Parathyroid adenoma (tissue), 2 donors: Measurements from ENCODE around the gene CHCHD3.

Experiments used
- H2AFZ ChIP-seq: fragments of 300-600 bp; sonication (generic); one replicate; pipeline ENCODE4 v1.7.0; 2017; ENCODE audit warnings: antibody characterized with exemption, mild to moderate bottlenecking
- H3K27ac ChIP-seq: fragments of 300-600 bp; sonication (generic); one replicate; pipeline ENCODE4 v1.7.0; 2017
- H3K27me3 ChIP-seq: fragments of 300-600 bp; sonication (generic); one replicate; pipeline ENCODE4 v1.7.0; 2017; ENCODE audit warnings: low read length; ENCODE audit not compliant: control insufficient read depth, insufficient read depth
- H3K36me3 ChIP-seq: fragments of 300-600 bp; sonication (generic); one replicate; pipeline ENCODE4 v1.7.0; 2017; ENCODE audit warnings: low read length; ENCODE audit not compliant: control insufficient read depth, insufficient read depth
- H3K4me1 ChIP-seq: fragments of 300-600 bp; sonication (generic); one replicate; pipeline ENCODE4 v1.7.0; 2017; ENCODE audit warnings: control low read depth
- H3K4me2 ChIP-seq: fragments of 300-600 bp; sonication (generic); one replicate; pipeline ENCODE4 v1.7.0; 2017; ENCODE audit warnings: low read length
- H3K4me3 ChIP-seq: fragments of 300-600 bp; sonication (generic); one replicate; pipeline ENCODE4 v1.7.0; 2017; ENCODE audit warnings: low read depth, low read length
- H3K79me2 ChIP-seq: fragments of 300-600 bp; sonication (generic); one replicate; pipeline ENCODE4 v1.7.0; 2017; ENCODE audit warnings: control low read depth
- H3K9ac ChIP-seq: fragments of 300-600 bp; sonication (generic); one replicate; pipeline ENCODE4 v1.7.0; 2017; ENCODE audit warnings: mild to moderate bottlenecking
- H3K9me3 ChIP-seq: fragments of 300-600 bp; sonication (generic); one replicate; pipeline ENCODE4 v1.7.0; 2017; ENCODE audit warnings: low read length; ENCODE audit not compliant: control insufficient read depth
- TF ChIP-seq, protein P1 (sequence below): fragments of 300-600 bp; sonication (generic); IDR thresholded peaks from one replicate; pipeline ENCODE4 v1.7.0; 2017; ENCODE audit warnings: antibody characterized with exemption, mild to moderate bottlenecking
- donor health status: primary hyperparathyroidism.

The CHCHD3 gene

DNA sequence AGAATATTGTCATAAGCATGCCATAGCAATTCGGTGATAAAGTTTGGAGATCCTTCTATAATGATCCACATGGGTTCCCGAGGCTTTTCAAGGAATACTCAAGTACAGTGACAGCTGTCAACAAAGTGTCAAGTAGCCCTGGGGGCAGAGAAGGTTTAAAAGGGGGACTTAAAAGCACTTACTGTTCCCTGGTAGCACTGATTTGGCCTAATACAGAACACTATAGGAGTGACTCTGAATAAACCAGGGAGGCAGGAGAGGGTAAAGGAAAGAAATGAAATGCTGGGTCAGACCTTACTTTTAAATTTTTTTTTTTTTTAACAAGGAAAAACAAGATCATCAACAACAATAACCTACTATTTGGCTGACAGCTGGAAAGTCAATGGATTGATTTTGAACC, 20.1 kb downstream of the CHCHD3 start:
- TF ChIP-seq, protein P1, sequence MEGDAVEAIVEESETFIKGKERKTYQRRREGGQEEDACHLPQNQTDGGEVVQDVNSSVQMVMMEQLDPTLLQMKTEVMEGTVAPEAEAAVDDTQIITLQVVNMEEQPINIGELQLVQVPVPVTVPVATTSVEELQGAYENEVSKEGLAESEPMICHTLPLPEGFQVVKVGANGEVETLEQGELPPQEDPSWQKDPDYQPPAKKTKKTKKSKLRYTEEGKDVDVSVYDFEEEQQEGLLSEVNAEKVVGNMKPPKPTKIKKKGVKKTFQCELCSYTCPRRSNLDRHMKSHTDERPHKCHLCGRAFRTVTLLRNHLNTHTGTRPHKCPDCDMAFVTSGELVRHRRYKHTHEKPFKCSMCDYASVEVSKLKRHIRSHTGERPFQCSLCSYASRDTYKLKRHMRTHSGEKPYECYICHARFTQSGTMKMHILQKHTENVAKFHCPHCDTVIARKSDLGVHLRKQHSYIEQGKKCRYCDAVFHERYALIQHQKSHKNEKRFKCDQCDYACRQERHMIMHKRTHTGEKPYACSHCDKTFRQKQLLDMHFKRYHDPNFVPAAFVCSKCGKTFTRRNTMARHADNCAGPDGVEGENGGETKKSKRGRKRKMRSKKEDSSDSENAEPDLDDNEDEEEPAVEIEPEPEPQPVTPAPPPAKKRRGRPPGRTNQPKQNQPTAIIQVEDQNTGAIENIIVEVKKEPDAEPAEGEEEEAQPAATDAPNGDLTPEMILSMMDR = no peak
- Histone ChIP-seq H3K9ac (no peak overlapping the region), H3K79me2 (peaks cover 29% of the 10 kb centered on the region), H3K27me3 (no peaks in the 10 kb centered on the region), H3K4me2 (no peak overlapping the region), H3K27ac (no peak overlapping the region), H3K4me1 (peaks cover 5% of the 10 kb centered on the region), H3K9me3 (no peaks in the 10 kb centered on the region), H3K36me3 (no peaks in the 10 kb centered on the region), H2AFZ (no peak overlapping the region), H3K4me3 (no peak overlapping the region)

DNA sequence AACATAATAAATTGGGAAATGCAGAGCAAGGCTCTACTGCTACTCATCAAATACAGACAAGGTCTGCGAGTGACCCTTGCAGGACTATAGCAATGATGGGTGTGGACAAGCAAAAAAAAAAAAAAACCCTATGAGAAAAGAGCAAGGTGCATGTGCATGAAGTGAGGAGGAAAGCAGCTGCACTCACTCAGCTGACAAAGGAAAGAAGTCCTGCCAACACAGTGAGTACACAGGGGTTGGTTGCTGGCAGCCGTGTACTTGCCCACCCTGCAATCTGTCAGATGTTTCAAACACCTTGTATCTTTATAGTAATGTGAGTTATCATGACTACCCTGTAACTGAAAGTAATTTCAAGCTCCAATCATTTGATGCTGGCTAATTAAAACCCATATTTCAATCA, 20.5 kb downstream of the CHCHD3 start:
- TF ChIP-seq, protein P1 = no peak
- no peak overlapping the region for H3K9ac ChIP-seq
- peaks cover 5% of the 10 kb centered on the region for H3K4me1 ChIP-seq
- no peak overlapping the region for H3K27ac ChIP-seq
- H3K36me3 ChIP-seq = no peaks in the 10 kb centered on the region
- H3K9me3 ChIP-seq = no peaks in the 10 kb centered on the region
- H3K4me3 ChIP-seq = no peak overlapping the region
- no peaks in the 10 kb centered on the region for H3K27me3 ChIP-seq
- H2AFZ ChIP-seq = no peak overlapping the region
- H3K79me2 ChIP-seq = peaks cover 25% of the 10 kb centered on the region
- H3K4me2 ChIP-seq = no peak overlapping the region

DNA sequence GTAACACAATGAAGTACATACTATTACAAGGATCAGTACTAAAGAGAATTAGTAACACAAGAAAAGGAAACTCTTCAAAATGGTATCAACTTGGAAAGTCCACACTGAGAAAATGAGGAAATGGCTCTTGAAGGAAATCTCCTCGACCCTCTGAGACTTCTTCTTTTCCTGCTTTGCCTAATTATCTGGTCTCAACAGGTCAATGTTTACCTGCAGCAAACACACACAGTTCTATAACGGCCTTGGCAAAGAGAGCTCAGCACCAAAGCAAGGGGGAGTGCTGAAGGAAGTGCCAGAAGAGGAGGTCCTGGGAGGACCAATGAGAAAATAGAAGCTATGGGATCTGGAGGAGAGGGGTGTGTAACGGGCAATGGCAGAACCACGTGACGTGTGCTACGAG, 21.9 kb downstream of the CHCHD3 start:
- no peak overlapping the region for H2AFZ ChIP-seq
- peaks cover 26% of the 10 kb centered on the region for H3K79me2 ChIP-seq
- H3K9me3 ChIP-seq = no peaks in the 10 kb centered on the region
- H3K4me2 ChIP-seq = no peak overlapping the region
- H3K36me3 ChIP-seq = no peaks in the 10 kb centered on the region
- TF ChIP-seq, protein P1 = no peak
- H3K9ac ChIP-seq = no peak overlapping the region
- H3K4me1 ChIP-seq = peaks cover 5% of the 10 kb centered on the region
- H3K27ac ChIP-seq = no peak overlapping the region
- H3K27me3 ChIP-seq = no peaks in the 10 kb centered on the region
- no peak overlapping the region for H3K4me3 ChIP-seq

DNA sequence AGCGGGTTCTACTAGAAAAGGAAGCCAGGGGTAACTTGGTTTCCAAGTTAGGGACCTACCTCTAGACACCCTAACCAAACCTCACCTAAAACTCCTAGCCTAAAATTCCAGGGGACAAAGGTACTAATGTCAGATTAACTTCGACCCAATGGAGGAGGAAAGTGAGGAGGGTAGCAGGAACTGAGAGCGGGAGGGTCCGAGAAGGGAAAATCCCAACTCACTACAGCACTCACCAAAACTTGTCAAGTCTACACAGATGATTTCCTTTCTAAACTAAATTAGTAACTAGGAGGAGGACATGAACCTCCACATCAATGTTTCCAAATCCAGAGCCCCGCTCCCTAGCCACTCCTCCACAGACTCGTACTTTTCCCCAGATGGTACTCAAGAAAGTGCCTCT, 22.6 kb downstream of the CHCHD3 start:
- Histone ChIP-seq H3K9ac (no peak overlapping the region), H3K4me2 (no peak overlapping the region), H3K27ac (no peak overlapping the region), H3K79me2 (peaks cover 30% of the 10 kb centered on the region), H3K4me1 (peaks cover 1% of the 10 kb centered on the region), H3K4me3 (no peak overlapping the region), H3K9me3 (no peaks in the 10 kb centered on the region), H3K27me3 (no peaks in the 10 kb centered on the region), H3K36me3 (no peaks in the 10 kb centered on the region), H2AFZ (no peak overlapping the region)
- TF ChIP-seq, protein P1 = no peak

DNA sequence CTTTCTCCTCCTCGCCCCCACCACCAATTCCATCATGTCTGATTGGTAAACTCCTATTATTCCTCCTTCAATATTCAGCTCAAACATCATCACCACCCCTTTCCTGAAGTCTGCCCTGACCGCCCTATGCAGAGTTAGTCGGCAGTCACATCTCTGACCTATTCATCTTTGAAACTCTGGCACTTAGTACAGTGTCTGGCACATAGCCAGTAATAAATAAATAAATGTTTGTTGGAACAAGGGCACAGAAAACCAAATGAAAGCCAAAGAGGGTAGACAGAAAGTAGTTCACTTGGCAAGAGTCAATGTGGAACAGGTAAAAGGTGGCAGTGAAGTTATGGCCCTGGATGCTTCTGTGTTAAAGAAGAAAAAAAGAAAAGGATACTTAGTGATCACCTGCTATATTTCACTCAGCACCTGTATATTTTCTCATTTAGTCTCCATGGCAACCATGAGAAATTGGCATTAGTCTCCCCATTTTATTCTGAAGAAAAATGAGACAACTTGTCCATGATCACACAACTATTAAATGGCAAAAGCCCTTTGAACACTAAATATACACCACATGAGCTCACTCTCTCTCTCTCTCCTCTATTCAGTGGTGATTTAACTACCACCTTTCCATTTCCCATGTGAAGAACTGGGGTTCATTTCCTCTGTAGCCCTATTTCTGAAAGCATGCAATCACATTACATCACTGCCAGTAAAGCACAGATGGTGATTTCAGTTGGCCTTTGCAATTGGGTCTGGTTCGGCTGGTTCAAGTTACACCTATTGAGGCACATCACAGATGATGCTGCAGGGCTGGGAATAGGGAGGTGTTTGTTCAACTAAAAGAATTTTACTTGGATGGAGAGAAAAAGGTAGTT, 25.3 kb downstream of the CHCHD3 start:
- TF ChIP-seq, protein P1 = no peak
- H2AFZ ChIP-seq = no peak overlapping the region
- no peak overlapping the region for H3K27ac ChIP-seq
- H3K4me1 ChIP-seq = peaks cover 4% of the 10 kb centered on the region
- no peaks in the 10 kb centered on the region for H3K36me3 ChIP-seq
- H3K4me3 ChIP-seq = no peak overlapping the region
- H3K79me2 ChIP-seq = peaks cover 38% of the 10 kb centered on the region
- H3K9me3 ChIP-seq = no peaks in the 10 kb centered on the region
- no peak overlapping the region for H3K9ac ChIP-seq
- H3K27me3 ChIP-seq = no peaks in the 10 kb centered on the region
- H3K4me2 ChIP-seq = no peak overlapping the region
